IMR-90 (cell line): ENCODE measurements around the gene FRYL. TPM values are rescaled to one million over a fixed set of nuclear protein-coding genes. Genes with fewer than 3 reads are reported as not detected.

Source experiments
- ATAC-seq: fragments of 200-7000 bp; cut with Tn5 transposase; 2 replicates; pipeline ENCODE4 v1.9.1; 2020; ENCODE audit warnings: low read depth, mild to moderate bottlenecking, moderate library complexity
- BruUV-seq: library from RNA; stranded (reverse); fragments of 400-500 nt; replicated peaks from 2 replicates; lab custom pipeline; 2021; lab: Mats Ljungman, UMichigan
- CTCF ChIA-PET: fragments of 300-600 bp; formaldehyde crosslinking; extraction: SDS; loops from one replicate; lab custom pipeline; 2021; ENCODE audit warnings: antibody characterized with exemption; lab: Yijun Ruan, JAX
- POLR2A ChIA-PET: fragments of 300-600 bp; sonication (Branson Sonifier 250); formaldehyde crosslinking; loops from one replicate; lab custom pipeline; 2022; ENCODE audit warnings: antibody characterized with exemption; ENCODE audit not compliant: unreplicated experiment; lab: Charles Lee
- DNase-seq: peaks from one replicate; pipeline ENCODE4 v3.0.0; 2013
- H2AFZ ChIP-seq: replicated peaks from 2 replicates; pipeline ENCODE3; 2013; ENCODE audit warnings: low read length, mild to moderate bottlenecking; ENCODE audit not compliant: poor library complexity
- H2AK5ac ChIP-seq: 2 replicates; pipeline ENCODE4 v1.6.1; 2013; ENCODE audit warnings: low read depth, low read length, inconsistent platforms
- H2AK9ac ChIP-seq: replicated peaks from 2 replicates; pipeline ENCODE3; 2013; ENCODE audit warnings: mild to moderate bottlenecking, low read depth, low read length, moderate library complexity; ENCODE audit not compliant: poor library complexity
- H2BK120ac ChIP-seq: 2 replicates; pipeline ENCODE4 v1.6.1; 2013; ENCODE audit warnings: low read depth, low read length, inconsistent platforms
- H2BK15ac ChIP-seq: 3 replicates; pipeline ENCODE4 v1.6.1; 2013; ENCODE audit warnings: low read depth, low read length, inconsistent platforms
- H2BK20ac ChIP-seq: 2 replicates; pipeline ENCODE4 v1.6.1; 2013; ENCODE audit warnings: low read depth, mild to moderate bottlenecking, inconsistent platforms, low read length, moderate library complexity
- H2BK5ac ChIP-seq: 2 replicates; pipeline ENCODE4 v1.6.1; 2013; ENCODE audit warnings: mild to moderate bottlenecking, low read depth, low read length, inconsistent platforms; ENCODE audit not compliant: poor library complexity, severe bottlenecking
- H3K14ac ChIP-seq: replicated peaks from 2 replicates; pipeline ENCODE4 v1.6.1; 2013; ENCODE audit warnings: low read depth, low read length, inconsistent platforms
- H3K18ac ChIP-seq: 2 replicates; pipeline ENCODE4 v1.6.1; 2013; ENCODE audit warnings: low read depth, low read length, control low read depth
- H3K23ac ChIP-seq: 2 replicates; pipeline ENCODE4 v1.6.1; 2013; ENCODE audit warnings: low read depth, low read length, inconsistent platforms
- H3K27ac ChIP-seq: 2 replicates; pipeline ENCODE4 v1.5.1; 2013; ENCODE audit warnings: mild to moderate bottlenecking, control low read depth, low read length; ENCODE audit not compliant: insufficient read depth
- H3K27me3 ChIP-seq: 2 replicates; pipeline ENCODE4 v1.6.1; 2013; ENCODE audit warnings: low read length; ENCODE audit not compliant: control insufficient read depth, insufficient read depth
- H3K36me3 ChIP-seq: 2 replicates; pipeline ENCODE4 v1.6.1; 2013; ENCODE audit warnings: low read length, mixed read lengths; ENCODE audit not compliant: control insufficient read depth, insufficient read depth
- H3K4ac ChIP-seq: 2 replicates; pipeline ENCODE4 v1.6.1; 2013; ENCODE audit warnings: low read depth, low read length, inconsistent platforms
- H3K4me1 ChIP-seq: 2 replicates; pipeline ENCODE4 v1.6.1; 2013; ENCODE audit warnings: low read length, mixed read lengths; ENCODE audit not compliant: control insufficient read depth, insufficient read depth
- H3K4me2 ChIP-seq: 2 replicates; pipeline ENCODE4 v1.6.1; 2013; ENCODE audit warnings: low read depth, mild to moderate bottlenecking, control low read depth, low read length, moderate library complexity
- H3K4me3 ChIP-seq: 2 replicates; pipeline ENCODE4 v1.5.1; 2013; ENCODE audit warnings: low read depth, mild to moderate bottlenecking, control low read depth, low read length, moderate library complexity; ENCODE audit not compliant: insufficient read depth
- H3K56ac ChIP-seq: 2 replicates; pipeline ENCODE4 v1.6.1; 2013; ENCODE audit warnings: low read length, inconsistent platforms; ENCODE audit not compliant: insufficient read depth; ENCODE audit errors: extremely low read depth
- H3K79me1 ChIP-seq, 2 experiments: 2 replicates each; pipeline ENCODE4 v1.6.1; 2013; ENCODE audit warnings: low read length in 2 of 2, inconsistent platforms in 1 of 2, low read depth in 1 of 2
- H3K9ac ChIP-seq: 2 replicates; pipeline ENCODE4 v1.6.1; 2013; ENCODE audit warnings: low read depth, low read length, control low read depth
- H3K9me1 ChIP-seq: 2 replicates; pipeline ENCODE4 v1.6.1; 2013; ENCODE audit warnings: low read length, inconsistent platforms; ENCODE audit not compliant: insufficient read depth
- H3K9me3 ChIP-seq: 2 replicates; pipeline ENCODE4 v1.6.1; 2013; ENCODE audit warnings: low read length; ENCODE audit not compliant: control insufficient read depth, insufficient read depth
- H4K20me1 ChIP-seq: 2 replicates; pipeline ENCODE4 v1.6.1; 2013; ENCODE audit warnings: low read length, inconsistent platforms; ENCODE audit not compliant: insufficient read depth
- H4K5ac ChIP-seq: 2 replicates; pipeline ENCODE4 v1.6.1; 2013; ENCODE audit warnings: mild to moderate bottlenecking, low read depth, low read length, control low read depth
- H4K8ac ChIP-seq, 2 experiments: 2 replicates each; pipeline ENCODE4 v1.6.1; 2013; ENCODE audit warnings: low read depth in 2 of 2, low read length in 2 of 2, control low read depth in 1 of 2, inconsistent platforms in 1 of 2
- H4K91ac ChIP-seq: 2 replicates; pipeline ENCODE4 v1.6.1; 2013; ENCODE audit warnings: low read depth, low read length, inconsistent platforms; ENCODE audit not compliant: insufficient read depth
- BHLHE40 ChIP-seq: fragments of 150-350 bp; IDR thresholded peaks from 2 replicates; pipeline ENCODE4 v1.6.1; 2016; ENCODE audit warnings: mild to moderate bottlenecking, low read depth, low read length
- FOS ChIP-seq: fragments of 150-350 bp; IDR thresholded peaks from 2 replicates; pipeline ENCODE4 v1.6.1; 2016; ENCODE audit warnings: low read depth, low read length
- MAFK ChIP-seq: IDR thresholded peaks from 2 replicates; pipeline ENCODE4 v1.6.1; 2012; ENCODE audit warnings: low read depth, low read length, improper control_type of control experiment
- MAZ ChIP-seq: IDR thresholded peaks from 2 replicates; pipeline ENCODE4 v1.6.1; 2012; ENCODE audit warnings: low read depth, mild to moderate bottlenecking, low read length, improper control_type of control experiment, moderate library complexity, borderline replicate concordance
- MXI1 ChIP-seq: IDR thresholded peaks from 2 replicates; pipeline ENCODE4 v1.6.1; 2012; ENCODE audit warnings: low read depth, mild to moderate bottlenecking, low read length, moderate library complexity, borderline replicate concordance
- POLR2A ChIP-seq: IDR thresholded peaks from 2 replicates; pipeline ENCODE4 v1.6.1; 2012; ENCODE audit warnings: mild to moderate bottlenecking, low read depth, low read length
- RAD21 ChIP-seq: IDR thresholded peaks from 2 replicates; pipeline ENCODE4 v1.6.1; 2012; ENCODE audit warnings: low read length, improper control_type of control experiment
- RCOR1 ChIP-seq: IDR thresholded peaks from 2 replicates; pipeline ENCODE4 v1.6.1; 2012; ENCODE audit warnings: mild to moderate bottlenecking, low read length, improper control_type of control experiment; ENCODE audit not compliant: insufficient replicate concordance
- RFX5 ChIP-seq: IDR thresholded peaks from 2 replicates; pipeline ENCODE4 v1.8.0; 2012; ENCODE audit warnings: low read depth, mild to moderate bottlenecking, low read length, moderate library complexity
- SMC3 ChIP-seq: fragments of 150-350 bp; IDR thresholded peaks from 2 replicates; pipeline ENCODE4 v1.6.1; 2016; ENCODE audit warnings: low read depth, mild to moderate bottlenecking, antibody characterized with exemption, low read length, moderate library complexity
- WGBS, 2 experiments: methylation state at CpG; one replicate each; pipeline versions ENCODE4 v1.1.5 to v1.1.7; 2013; ENCODE audit warnings: missing lambda C conversion rate in 2 of 2; ENCODE audit not compliant: insufficient read length in 1 of 2; ENCODE audit errors: extremely low coverage in 2 of 2; 5-methylcytosine and 5-hydroxymethylcytosine counted together
- dilution Hi-C: fragments of 300-500 bp; cut with HindIII; formaldehyde crosslinking; loops from one replicate; pipeline ENCODE4 v1.14.3; 2018; ENCODE audit warnings: low sequenced_read_pairs; ENCODE audit not compliant: unreplicated experiment
- in situ Hi-C: fragments of 300-500 bp; cut with MboI; formaldehyde crosslinking; loops from 3 replicates; pipeline ENCODE4 v1.14.3; 2019; ENCODE audit warnings: low sequenced_read_pairs, inconsistent platforms, mixed read lengths
- intact Hi-C: fragments of 100-400 bp; cut with micrococcal nuclease; formaldehyde crosslinking; loops from 2 replicates; pipeline ENCODE4 v1.10.0; 2022
- polyA plus RNA-seq, 3 experiments: library from polyadenylated mRNA; depleted of rRNA; stranded (reverse); fragments of >200 nt; gene quantifications; 2 replicates each; pipeline ENCODE4 v1.2.3, GENCODE V29; 2012; ENCODE audit warnings: low replicate concordance in 1 of 3
- total RNA-seq: library from RNA; depleted of rRNA; stranded (reverse); fragments of >200 nt; gene quantifications from 2 replicates; pipeline ENCODE4 v1.2.3, GENCODE V29; 2012
- TF ChIP-seq, protein P1 (sequence below): conservative IDR thresholded peaks from 2 replicates; pipeline ENCODE4 v1.5.1; 2012; ENCODE audit warnings: mild to moderate bottlenecking, low read depth, low read length, improper control_type of control experiment

FRYL gene
- total and polyA plus RNA-seq, 2 of the 4 experiments (the other 2 are of a cell fraction), result 9.9 to 77.4 TPM

- Histone ChIP-seq H3K27me3 (no peaks in the 10 kb centered on the region), H3K9ac (no peak overlapping the region), H2BK15ac (no peak overlapping the region), H4K20me1 (no peaks in the 10 kb centered on the region), H3K56ac (no peak overlapping the region), H2AFZ (no peak overlapping the region), H3K9me3 (no peaks in the 10 kb centered on the region; the same call in 1 of the 2 replicates), H4K5ac (no peak overlapping the region), H3K4me2 (no peak overlapping the region), H2BK120ac (no peak overlapping the region), H3K79me1 (peaks cover 3 to 6% of the 10 kb centered on the region in 2 experiments; a peak in 1 of 4 replicates), H2BK20ac (no peak overlapping the region), H3K4ac (no peak overlapping the region), H3K27ac (no peak overlapping the region), H4K8ac (no peak overlapping the region), H4K91ac (no peak overlapping the region), H3K9me1 (0 out of 2 replicates have a peak, but pooled peaks cover 9% of the 10 kb centered on the region), H2AK5ac (no peak overlapping the region), H3K36me3 (peaks cover 22% of the 10 kb centered on the region), H3K4me1 (no peaks in the 10 kb centered on the region), H2BK5ac (no peak overlapping the region), H3K23ac (no peak overlapping the region), H3K18ac (no peak overlapping the region), H3K4me3 (no peak overlapping the region), H3K14ac (no peak overlapping the region), H2AK9ac (no peak overlapping the region)
- intact Hi-C loops (loop anchor here (5.0 kb wide), 1 partner anchor 48 kb away; no protein-coding TSS in a partner anchor), in situ Hi-C loops (no loop called here), dilution Hi-C loops (no loop called here)
- ChIA-PET CTCF (interaction anchor here (1.5 kb wide), 1 partner anchor 9 kb away, joined by 3 read pairs; no protein-coding TSS in a partner anchor), POLR2A (no interaction called here)
- BruUV-seq, result no TSS peak
- no peak for DNase-seq
- no peak for ATAC-seq
- WGBS, 2 experiments, result no CpG with 5 or more reads among the region's 5 CpGs
- TF ChIP-seq SMC3, result no peak
- no peak for TF ChIP-seq MXI1
- no peak for TF ChIP-seq RAD21
- TF ChIP-seq BHLHE40, result no peak
- no peak for TF ChIP-seq MAFK
- TF ChIP-seq FOS, result no peak
- TF ChIP-seq, protein P1, sequence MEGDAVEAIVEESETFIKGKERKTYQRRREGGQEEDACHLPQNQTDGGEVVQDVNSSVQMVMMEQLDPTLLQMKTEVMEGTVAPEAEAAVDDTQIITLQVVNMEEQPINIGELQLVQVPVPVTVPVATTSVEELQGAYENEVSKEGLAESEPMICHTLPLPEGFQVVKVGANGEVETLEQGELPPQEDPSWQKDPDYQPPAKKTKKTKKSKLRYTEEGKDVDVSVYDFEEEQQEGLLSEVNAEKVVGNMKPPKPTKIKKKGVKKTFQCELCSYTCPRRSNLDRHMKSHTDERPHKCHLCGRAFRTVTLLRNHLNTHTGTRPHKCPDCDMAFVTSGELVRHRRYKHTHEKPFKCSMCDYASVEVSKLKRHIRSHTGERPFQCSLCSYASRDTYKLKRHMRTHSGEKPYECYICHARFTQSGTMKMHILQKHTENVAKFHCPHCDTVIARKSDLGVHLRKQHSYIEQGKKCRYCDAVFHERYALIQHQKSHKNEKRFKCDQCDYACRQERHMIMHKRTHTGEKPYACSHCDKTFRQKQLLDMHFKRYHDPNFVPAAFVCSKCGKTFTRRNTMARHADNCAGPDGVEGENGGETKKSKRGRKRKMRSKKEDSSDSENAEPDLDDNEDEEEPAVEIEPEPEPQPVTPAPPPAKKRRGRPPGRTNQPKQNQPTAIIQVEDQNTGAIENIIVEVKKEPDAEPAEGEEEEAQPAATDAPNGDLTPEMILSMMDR, result no peak
- no peak for TF ChIP-seq MAZ
- no peak for TF ChIP-seq RCOR1
- no peak for TF ChIP-seq RFX5
- no peak for TF ChIP-seq POLR2A
These were observed 225.5 kb downstream of the FRYL start for GRCh38 chr4:48554606-48555005.
